MM.1S (cell line): ENCODE results near the gene GCNT2.

Experiments
- EZH2 ChIP-seq: fragments of 300-600 bp; sonication (generic); optimal IDR thresholded peaks from 2 replicates; pipeline ENCODE3; 2017; ENCODE audit warnings: low read depth, mild to moderate bottlenecking, antibody characterized with exemption, low read length, mixed read lengths
- TF ChIP-seq, protein P1 (sequence below): fragments of 300-600 bp; sonication (generic); IDR thresholded peaks from 2 replicates; pipeline ENCODE4 v1.5.1; 2016; ENCODE audit warnings: antibody characterized with exemption, low read length, mixed read lengths

GRCh38 chr6:10514049-10514780, 6.9 kb upstream of the GCNT2 start:
- TF ChIP-seq, protein P1, sequence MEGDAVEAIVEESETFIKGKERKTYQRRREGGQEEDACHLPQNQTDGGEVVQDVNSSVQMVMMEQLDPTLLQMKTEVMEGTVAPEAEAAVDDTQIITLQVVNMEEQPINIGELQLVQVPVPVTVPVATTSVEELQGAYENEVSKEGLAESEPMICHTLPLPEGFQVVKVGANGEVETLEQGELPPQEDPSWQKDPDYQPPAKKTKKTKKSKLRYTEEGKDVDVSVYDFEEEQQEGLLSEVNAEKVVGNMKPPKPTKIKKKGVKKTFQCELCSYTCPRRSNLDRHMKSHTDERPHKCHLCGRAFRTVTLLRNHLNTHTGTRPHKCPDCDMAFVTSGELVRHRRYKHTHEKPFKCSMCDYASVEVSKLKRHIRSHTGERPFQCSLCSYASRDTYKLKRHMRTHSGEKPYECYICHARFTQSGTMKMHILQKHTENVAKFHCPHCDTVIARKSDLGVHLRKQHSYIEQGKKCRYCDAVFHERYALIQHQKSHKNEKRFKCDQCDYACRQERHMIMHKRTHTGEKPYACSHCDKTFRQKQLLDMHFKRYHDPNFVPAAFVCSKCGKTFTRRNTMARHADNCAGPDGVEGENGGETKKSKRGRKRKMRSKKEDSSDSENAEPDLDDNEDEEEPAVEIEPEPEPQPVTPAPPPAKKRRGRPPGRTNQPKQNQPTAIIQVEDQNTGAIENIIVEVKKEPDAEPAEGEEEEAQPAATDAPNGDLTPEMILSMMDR = no peak
- no peak for TF ChIP-seq EZH2
